ENCODE data around the gene BSPRY. TPM values are rescaled to one million over a fixed set of nuclear protein-coding genes. Genes with fewer than 3 reads are reported as not detected.
A peak's percentile ranks its signal among the peaks of the same experiment; 100 is the strongest.

BSPRY gene
- total and polyA plus RNA-seq, 2 of the 13 experiments (the other 11 are each of a cell fraction or from before 2014, with no cell fraction given): 0.09 to 0.26 TPM

GRCh38 chr9:113401027-113401792 is 51.9 kb downstream of the BSPRY start, which contains the start of gene ALAD (continued):
- TF ChIP-seq ZNF597 (CRISPR knock-in tag; IDR thresholded peaks at IDR 0.05): no peak
- no peak for TF ChIP-seq HCFC1 (IDR thresholded peaks at IDR 0.05; ENCODE audit: low read depth, low read length)
- peak; percentile 65 for TF ChIP-seq TEAD3 (CRISPR knock-in tag; optimal IDR thresholded peaks at IDR 0.05; ENCODE audit: borderline replicate concordance)
- TF ChIP-seq ZNF615 (CRISPR knock-in tag; IDR thresholded peaks at IDR 0.05; ENCODE audit: borderline replicate concordance): no peak
- TF ChIP-seq STAG1 (CRISPR knock-in tag; IDR thresholded peaks at IDR 0.05): peak; percentile 78
- TF ChIP-seq AHDC1 (CRISPR knock-in tag; IDR thresholded peaks at IDR 0.05; ENCODE audit: borderline replicate concordance): peak; percentile 83
- no peak for TF ChIP-seq MLLT10 (CRISPR knock-in tag; IDR thresholded peaks at IDR 0.05)
- peak; percentile 33; the same call in 1 of the 2 replicates for TF ChIP-seq ZNF329 (CRISPR knock-in tag; IDR thresholded peaks at IDR 0.05; ENCODE audit: low read depth)
- TF ChIP-seq IRX3 (CRISPR knock-in tag; IDR thresholded peaks at IDR 0.05; ENCODE audit: borderline replicate concordance, low read depth): no peak
- TF ChIP-seq XBP1 (CRISPR knock-in tag; IDR thresholded peaks at IDR 0.05): no peak
- peak; percentile 83 for TF ChIP-seq ZBTB42 (CRISPR knock-in tag; IDR thresholded peaks at IDR 0.05)
- TF ChIP-seq ZNF3 (CRISPR knock-in tag; IDR thresholded peaks at IDR 0.05): no peak
- no peak for TF ChIP-seq ATF7 (IDR thresholded peaks at IDR 0.05)
- TF ChIP-seq ATF7 (CRISPR knock-in tag; IDR thresholded peaks at IDR 0.05): no peak
- peak; percentile 84 for TF ChIP-seq DRAP1 (CRISPR knock-in tag; IDR thresholded peaks at IDR 0.05)
- TF ChIP-seq RNF219 (CRISPR knock-in tag; IDR thresholded peaks at IDR 0.05): no peak
- no peak for TF ChIP-seq HNRNPL (IDR thresholded peaks at IDR 0.05; ENCODE audit: low read depth, low read length)
- TF ChIP-seq FOXA1 (IDR thresholded peaks at IDR 0.05): no peak
- TF ChIP-seq FOXA1 (CRISPR knock-in tag; IDR thresholded peaks at IDR 0.05): no peak
- TF ChIP-seq MBNL3 (CRISPR knock-in tag; conservative IDR thresholded peaks at IDR 0.05): no peak
- no peak; the same call in 1 of the 2 replicates for TF ChIP-seq ZMAT3 (CRISPR knock-in tag; conservative IDR thresholded peaks at IDR 0.05)
- no peak for TF ChIP-seq JUNB (CRISPR knock-in tag; IDR thresholded peaks at IDR 0.05; ENCODE audit: borderline replicate concordance)
